Loucy (cell line): ENCODE measurements around the gene PTPRN2.

Experiments used
- H2AFZ ChIP-seq: fragments of 200-600 bp; sonication (generic); 2 replicates; pipeline ENCODE4 v1.6.0; 2016; ENCODE audit warnings: antibody characterized with exemption, mild to moderate bottlenecking, low read length, moderate library complexity
- H3F3A ChIP-seq: fragments of 200-600 bp; 2 replicates; pipeline ENCODE4 v1.6.0; 2016; ENCODE audit warnings: antibody characterized with exemption, low read depth, mild to moderate bottlenecking
- H3K27me3 ChIP-seq: fragments of 200-600 bp; sonication (generic); 2 replicates; pipeline ENCODE4 v1.6.1; 2014; ENCODE audit warnings: low read length, mild to moderate bottlenecking; ENCODE audit not compliant: insufficient read depth, poor library complexity, severe bottlenecking
- H3K36me3 ChIP-seq: fragments of 200-600 bp; sonication (generic); 2 replicates; pipeline ENCODE4 v1.6.1; 2016; ENCODE audit warnings: low read length; ENCODE audit not compliant: insufficient read depth
- H3K4me1 ChIP-seq: fragments of 200-600 bp; sonication (generic); 2 replicates; pipeline ENCODE4 v1.5.1; 2014; ENCODE audit warnings: low read length, mild to moderate bottlenecking; ENCODE audit not compliant: insufficient read depth, poor library complexity, severe bottlenecking
- H3K4me2 ChIP-seq: fragments of 200-600 bp; sonication (generic); 2 replicates; pipeline ENCODE4 v1.6.0; 2014; ENCODE audit warnings: antibody characterized with exemption, low read length, low read depth, mild to moderate bottlenecking; ENCODE audit not compliant: poor library complexity, severe bottlenecking
- H3K4me3 ChIP-seq: fragments of 200-600 bp; sonication (generic); 2 replicates; pipeline ENCODE4 v1.5.1; 2014; ENCODE audit warnings: low read length, mild to moderate bottlenecking, mixed read lengths; ENCODE audit not compliant: poor library complexity, severe bottlenecking
- H3K79me2 ChIP-seq: fragments of 200-600 bp; sonication (generic); 2 replicates; pipeline ENCODE4 v1.6.1; 2014; ENCODE audit warnings: low read length; ENCODE audit not compliant: insufficient read depth
- H3K9ac ChIP-seq: fragments of 200-600 bp; sonication (generic); 2 replicates; pipeline ENCODE4 v1.6.0; 2014; ENCODE audit warnings: mild to moderate bottlenecking, low read depth, low read length, moderate library complexity; ENCODE audit not compliant: poor library complexity, severe bottlenecking
- H3K9me2 ChIP-seq: fragments of 200-600 bp; sonication (generic); replicated peaks from 2 replicates; pipeline ENCODE4 v1.6.1; 2016; ENCODE audit warnings: low read depth, low read length, mixed read lengths
- H3K9me3 ChIP-seq: fragments of 200-600 bp; sonication (generic); 2 replicates; pipeline ENCODE4 v1.6.1; 2014; ENCODE audit warnings: mild to moderate bottlenecking, antibody characterized with exemption, low read length, low read depth; ENCODE audit not compliant: insufficient read depth
- H4K20me1 ChIP-seq: fragments of 200-600 bp; sonication (generic); 2 replicates; pipeline ENCODE4 v1.6.0; 2014; ENCODE audit warnings: antibody characterized with exemption, low read length, mild to moderate bottlenecking; ENCODE audit not compliant: insufficient read depth, poor library complexity, severe bottlenecking
- CTCF ChIP-seq: fragments of 200-600 bp; sonication (generic); conservative IDR thresholded peaks from 2 replicates; pipeline ENCODE4 v1.5.1; 2014; ENCODE audit warnings: mild to moderate bottlenecking, antibody characterized with exemption, low read length
- EZH2phosphoT487 ChIP-seq: fragments of 200-600 bp; IDR thresholded peaks from 2 replicates; pipeline ENCODE4 v1.6.1; 2018; ENCODE audit warnings: antibody characterized with exemption, mild to moderate bottlenecking, moderate library complexity, borderline replicate concordance

PTPRN2 gene

DNA sequence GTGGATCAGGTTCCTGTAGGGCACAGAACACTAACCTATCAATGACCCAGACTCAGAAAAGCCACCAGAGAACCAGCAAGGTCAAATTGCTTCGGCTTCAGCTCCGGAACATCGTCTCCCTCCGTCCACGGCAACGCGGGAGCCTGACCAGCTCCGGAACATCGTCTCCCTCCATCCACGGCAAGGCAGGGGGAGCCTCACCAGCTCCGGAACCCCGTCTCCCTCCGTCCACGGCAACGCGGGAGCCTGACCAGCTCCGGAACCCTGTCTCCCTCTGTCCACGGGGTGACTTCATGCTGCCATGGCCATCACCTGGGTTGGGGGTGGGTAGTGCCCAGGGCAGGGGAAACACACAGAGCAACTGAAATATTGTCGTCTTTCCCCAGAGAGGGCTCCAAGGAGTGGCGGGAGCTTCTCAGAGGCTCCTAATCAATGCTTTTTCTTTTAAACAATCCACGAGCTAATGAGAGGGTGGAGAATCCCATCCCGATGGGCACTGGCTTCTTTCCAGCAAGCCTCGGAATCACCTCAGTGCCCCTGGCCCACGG is 847.3 kb downstream of the PTPRN2 start:
- Histone ChIP-seq H4K20me1 (no peaks in the 10 kb centered on the region), H3K9me2 (no peaks in the 10 kb centered on the region), H3F3A (no peaks in the 10 kb centered on the region), H2AFZ (no peak overlapping the region), H3K4me3 (no peak overlapping the region), H3K36me3 (no peaks in the 10 kb centered on the region), H3K9me3 (no peaks in the 10 kb centered on the region; the same call in 1 of the 2 replicates), H3K9ac (no peak overlapping the region), H3K4me1 (no peaks in the 10 kb centered on the region), H3K27me3 (no peaks in the 10 kb centered on the region), H3K4me2 (no peak overlapping the region), H3K79me2 (no peaks in the 10 kb centered on the region)
- TF ChIP-seq CTCF (no peak), EZH2phosphoT487 (no peak)

GRCh38 chr7:157739650-157740049 is 848.0 kb downstream of the PTPRN2 start:
- Histone ChIP-seq H4K20me1 (no peaks in the 10 kb centered on the region), H2AFZ (no peak overlapping the region), H3K79me2 (no peaks in the 10 kb centered on the region), H3K4me3 (no peak overlapping the region), H3K4me2 (no peak overlapping the region), H3K27me3 (no peaks in the 10 kb centered on the region), H3K9me3 (no peaks in the 10 kb centered on the region; the same call in 1 of the 2 replicates), H3K9ac (no peak overlapping the region), H3F3A (no peaks in the 10 kb centered on the region), H3K9me2 (no peaks in the 10 kb centered on the region), H3K36me3 (no peaks in the 10 kb centered on the region), H3K4me1 (no peaks in the 10 kb centered on the region)
- no peak for TF ChIP-seq CTCF
- TF ChIP-seq EZH2phosphoT487: no peak

GRCh38 chr7:157739031-157739430 is 848.6 kb downstream of the PTPRN2 start:
- Histone ChIP-seq H3K36me3 (no peaks in the 10 kb centered on the region), H3K79me2 (no peaks in the 10 kb centered on the region), H3K9me3 (no peaks in the 10 kb centered on the region; the same call in 1 of the 2 replicates), H3K9me2 (no peaks in the 10 kb centered on the region), H3F3A (no peaks in the 10 kb centered on the region), H3K9ac (no peak overlapping the region), H3K4me2 (no peak overlapping the region), H4K20me1 (no peaks in the 10 kb centered on the region), H3K4me1 (no peaks in the 10 kb centered on the region), H2AFZ (no peak overlapping the region), H3K27me3 (no peaks in the 10 kb centered on the region), H3K4me3 (no peak overlapping the region)
- TF ChIP-seq EZH2phosphoT487: no peak
- TF ChIP-seq CTCF: no peak
